NCI-H748 treated with DMSO at 0.1 percent for 48 hours (cell line): ENCODE data around the gene ATP10D.
"Not testable (repeated sequence)": the region's sequence is repeated elsewhere in the genome, so short reads cannot be mapped to it uniquely, and the experiment has no call there.

Source experiments
- DNase-seq: peaks from one replicate; lab custom pipeline; 2025; lab: John Stamatoyannopoulos, UW

ATP10D gene

GRCh38 chr4:47488706-47489105 lies 3.6 kb downstream of the ATP10D start:
- DNase-seq = no peak

- no peak for DNase-seq
Measured at GRCh38 chr4:47490550-47490949, 5.5 kb downstream of the ATP10D start.

GRCh38 chr4:47493238-47494123 lies 8.4 kb downstream of the ATP10D start:
- no peak for DNase-seq

GRCh38 chr4:47494124-47494430 lies 9.0 kb downstream of the ATP10D start:
- DNase-seq = no peak

GRCh38 chr4:47498899-47499298 lies 13.8 kb downstream of the ATP10D start:
- no peak for DNase-seq

GRCh38 chr4:47499700-47500099 lies 14.6 kb downstream of the ATP10D start:
- no peak for DNase-seq

GRCh38 chr4:47500776-47501175 lies 15.7 kb downstream of the ATP10D start:
- DNase-seq = no peak

- no peak for DNase-seq
Measured at GRCh38 chr4:47505147-47505546, 20.1 kb downstream of the ATP10D start.

GRCh38 chr4:47505666-47506065 lies 20.6 kb downstream of the ATP10D start:
- DNase-seq = no peak

GRCh38 chr4:47510506-47511143 lies 25.6 kb downstream of the ATP10D start:
- no peak for DNase-seq

GRCh38 chr4:47513461-47513860 lies 28.4 kb downstream of the ATP10D start:
- DNase-seq = no peak

- no peak for DNase-seq
Measured at GRCh38 chr4:47519239-47519883, 34.3 kb downstream of the ATP10D start.

- no peak for DNase-seq
Measured at GRCh38 chr4:47525154-47525819, 40.2 kb downstream of the ATP10D start.

GRCh38 chr4:47526281-47526680 lies 41.2 kb downstream of the ATP10D start:
- DNase-seq = no peak

- not testable (repeated sequence) for DNase-seq
Measured at GRCh38 chr4:47528646-47529045, 43.6 kb downstream of the ATP10D start.

- DNase-seq = no peak
Measured at GRCh38 chr4:47530801-47531200, 45.7 kb downstream of the ATP10D start.

GRCh38 chr4:47531241-47531953 lies 46.3 kb downstream of the ATP10D start:
- DNase-seq = no peak

GRCh38 chr4:47531954-47532321 lies 46.9 kb downstream of the ATP10D start:
- no peak for DNase-seq

GRCh38 chr4:47532658-47533057 lies 47.6 kb downstream of the ATP10D start:
- DNase-seq = no peak

- DNase-seq = no peak
Measured at GRCh38 chr4:47533689-47534347, 48.7 kb downstream of the ATP10D start.

- DNase-seq = no peak
Measured at GRCh38 chr4:47534772-47535171, 49.7 kb downstream of the ATP10D start.
